Measurements from ENCODE around the gene CORT. TPM values are rescaled to one million over a fixed set of nuclear protein-coding genes. Genes with fewer than 3 reads are reported as not detected.
"Not testable (repeated sequence)": the region's sequence is repeated elsewhere in the genome, so short reads cannot be mapped to it uniquely, and the experiment has no call there.

Gene CORT
- total and polyA plus RNA-seq, 5 experiments from 2014 or later: 0.22 to 0.44 TPM; not detected in 3

DNA sequence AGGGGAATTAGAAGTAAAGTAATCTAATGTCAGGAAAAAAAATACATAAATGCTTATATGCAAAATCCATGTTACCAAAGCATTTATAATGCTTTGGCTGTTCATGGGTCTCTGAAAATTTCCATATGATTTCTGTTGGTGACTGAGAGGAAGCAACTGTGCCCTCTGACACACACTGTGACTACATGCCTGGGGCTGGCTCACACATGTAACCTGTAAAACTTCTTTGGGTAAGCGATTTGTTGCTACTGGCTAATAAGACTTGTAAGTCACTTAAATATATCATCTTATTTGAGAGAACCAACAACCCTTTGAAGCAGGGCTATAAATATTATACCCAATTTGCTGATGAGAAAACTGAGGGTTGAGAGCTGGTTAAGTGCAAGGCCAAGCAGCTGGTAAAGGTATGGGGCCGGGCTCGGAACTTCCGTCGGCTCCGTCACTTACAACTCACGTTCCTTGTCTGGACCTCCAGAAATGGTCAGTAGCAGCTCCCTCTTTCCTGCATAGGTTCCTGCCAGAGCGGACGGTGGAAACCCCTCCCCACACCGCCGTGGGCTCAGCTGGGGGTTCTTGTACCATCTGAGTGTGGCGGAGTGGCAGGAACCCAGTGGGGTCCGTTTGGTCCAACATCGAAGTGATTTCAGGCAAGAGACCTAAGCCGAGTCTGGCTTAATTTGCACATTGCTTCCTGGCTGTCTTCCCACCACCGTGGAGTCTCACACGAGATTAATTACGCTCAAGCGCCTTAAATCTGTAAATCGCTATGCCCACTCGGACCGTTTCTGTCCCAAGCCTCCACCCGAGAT lies 21.8 kb downstream of the CORT start:
- DNase-seq (peak in 1 of 10 donors; percentile 0), ATAC-seq (peak; percentile 11 to 12)
- peak overlapping the region; percentile 85 to 97 (median 93) for H3K27ac Mint-ChIP-seq
- H3K4me3 Mint-ChIP-seq: peak overlapping the region; percentile 84 to 99 (median 95)
- H3K9me3 Mint-ChIP-seq: no peaks in the 10 kb centered on the region
- no peaks in the 10 kb centered on the region for H3K27me3 Mint-ChIP-seq
- peaks cover 0 to 30% (median 0%) of the 10 kb centered on the region in 3 donors for H3K36me3 Mint-ChIP-seq
- H3K4me1 Mint-ChIP-seq: peaks cover 23 to 48% (median 43%) of the 10 kb centered on the region in 4 donors
- POLR2A ChIA-PET: interaction anchor here (0.6 to 1.8 kb wide), 2 partner anchors 42 to 1251 kb away, joined by 4 to 6 read pairs; partner anchors contain the start of gene CENPS

DNA sequence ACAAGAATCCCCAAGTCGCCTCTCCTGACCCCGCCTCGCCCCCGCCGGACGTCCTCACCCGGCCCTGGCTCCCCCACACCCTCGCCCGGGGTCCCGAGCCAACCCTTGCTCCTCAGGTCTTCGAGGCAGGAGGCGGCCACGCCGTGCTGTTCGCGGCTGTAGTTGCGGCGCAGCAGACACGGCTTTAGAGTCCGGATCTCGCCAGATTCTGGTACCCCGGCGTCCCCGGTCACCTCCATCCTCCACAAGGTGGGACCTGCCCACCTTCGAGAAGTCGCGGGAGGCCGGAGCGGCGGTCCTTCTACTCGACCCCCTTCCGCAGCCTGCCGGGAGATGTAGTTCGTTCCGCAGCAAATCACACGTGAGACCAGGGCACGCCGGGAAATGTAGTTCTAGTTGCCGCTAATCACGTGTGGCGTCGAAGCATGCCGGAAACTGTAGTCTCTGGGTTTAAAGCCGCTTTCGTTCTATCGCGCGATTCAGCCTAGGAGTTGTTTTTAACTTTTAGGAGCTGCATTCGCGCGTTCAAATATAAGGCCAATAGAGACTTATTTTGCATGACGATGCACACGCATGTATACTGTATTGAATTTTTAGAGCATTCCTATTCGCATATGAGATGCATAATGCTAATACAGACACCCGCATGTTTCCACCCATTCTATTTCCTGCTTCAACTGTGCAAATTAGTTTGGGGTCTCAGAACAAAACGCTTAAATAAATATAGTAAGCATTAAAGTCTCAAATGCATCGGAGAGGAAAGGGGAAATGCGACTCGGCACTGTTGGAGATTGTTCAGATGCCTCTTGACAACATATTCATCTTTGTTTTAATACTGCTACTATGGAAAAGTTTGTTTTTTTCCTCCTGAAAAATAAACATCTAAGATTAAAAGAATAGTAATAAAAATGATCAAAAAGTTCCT lies 22.7 kb downstream of the CORT start, which contains the start of gene DFFA:
Gene DFFA, minus strand, starts transcription at position 310 of the 925 bp plus-strand sequence. Its CDS starts 71 bp downstream, at position 239.
- peak within 1 kb of the TSS; percentile 84 to 99 (median 95) for H3K4me3 Mint-ChIP-seq
- no peaks in the 10 kb centered on the region for H3K9me3 Mint-ChIP-seq
- peak within 1 kb of the TSS; percentile 85 to 97 (median 93) for H3K27ac Mint-ChIP-seq
- ATAC-seq (peak; percentile 84), DNase-seq (peak; percentile 76 to 96 (median 90))
- POLR2A ChIA-PET: interaction anchor here (0.6 to 1.8 kb wide), 4 partner anchors 43 to 1252 kb away, joined by 3 to 6 read pairs (median 4); partner anchors contain the start of genes CENPS and PGD
- H3K27me3 Mint-ChIP-seq: no peaks in the 10 kb centered on the region
- H3K36me3 Mint-ChIP-seq: peaks cover 0 to 22% (median 0%) of the 10 kb centered on the region in 3 donors
- peaks cover 23 to 54% (median 48%) of the 10 kb centered on the region in 4 donors for H3K4me1 Mint-ChIP-seq

DNA sequence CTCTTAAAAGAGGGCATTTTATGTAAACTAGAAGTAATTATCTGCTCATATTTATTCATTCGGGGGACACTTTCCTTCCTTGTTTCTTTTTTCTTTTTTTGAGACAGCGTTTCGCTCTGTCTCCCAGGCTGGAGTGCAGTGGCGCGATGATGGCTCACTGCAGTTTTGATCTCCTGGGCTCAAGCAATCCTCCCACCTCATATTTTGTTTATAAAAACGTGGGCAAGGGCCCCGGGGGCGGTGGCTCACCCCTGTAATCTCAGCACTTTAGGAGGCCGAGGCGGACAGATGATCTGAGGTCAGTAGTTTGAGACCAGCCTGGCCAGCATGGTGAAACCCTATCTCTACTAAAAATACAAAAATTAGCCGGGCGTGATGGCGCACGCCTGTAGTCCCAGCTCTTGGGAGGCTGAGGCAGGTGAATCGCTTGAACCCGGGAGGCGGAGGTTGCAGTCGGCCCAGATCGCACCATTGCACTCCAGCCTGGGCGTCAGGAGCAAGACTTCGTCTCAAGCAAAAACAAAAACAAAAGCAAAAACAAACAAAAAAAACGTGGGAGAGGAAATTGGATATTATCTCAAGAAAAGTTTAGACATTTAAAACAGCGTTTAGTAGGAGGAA lies 23.4 kb downstream of the CORT start:
- H3K9me3 Mint-ChIP-seq: no peaks in the 10 kb centered on the region
- H3K4me1 Mint-ChIP-seq: peaks cover 23 to 56% (median 49%) of the 10 kb centered on the region in 4 donors
- peak overlapping the region; percentile 84 to 99 (median 95) for H3K4me3 Mint-ChIP-seq
- ATAC-seq: no peak
- peaks cover 0 to 15% (median 0%) of the 10 kb centered on the region in 3 donors for H3K36me3 Mint-ChIP-seq
- H3K27ac Mint-ChIP-seq: peak overlapping the region in 6 of 10 donors; percentile 29 to 97 (median 88)
- H3K27me3 Mint-ChIP-seq: no peaks in the 10 kb centered on the region
- no peak for DNase-seq
- POLR2A ChIA-PET: interaction anchor here (0.6 to 1.8 kb wide), 4 partner anchors 43 to 1044 kb away, joined by 3 to 6 read pairs (median 3); partner anchors contain the start of genes CENPS and PGD

DNA sequence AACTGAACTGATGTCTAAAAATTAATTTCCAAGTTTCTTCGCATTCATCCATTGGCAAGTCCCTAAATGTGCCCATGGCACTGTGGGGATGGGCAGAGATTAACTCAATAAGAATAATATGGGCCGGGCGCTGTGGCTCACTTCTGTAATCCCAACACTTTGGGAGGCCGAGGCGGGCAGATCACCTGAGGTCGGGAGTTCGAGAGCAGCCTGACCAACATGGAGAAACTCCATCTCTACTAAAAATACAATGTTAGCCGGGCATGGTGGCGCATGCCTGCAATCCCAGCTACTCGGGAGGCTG lies 24.4 kb downstream of the CORT start:
- not testable (repeated sequence) for H3K27me3 Mint-ChIP-seq, DNase-seq, H3K36me3 Mint-ChIP-seq, H3K9me3 Mint-ChIP-seq, ATAC-seq
- H3K27ac Mint-ChIP-seq: peak overlapping the region in 9 of 10 donors; percentile 83 to 97 (median 92)
- POLR2A ChIA-PET: interaction anchor here (0.7 to 1.2 kb wide), 3 partner anchors 75 to 1659 kb away, joined by 3 read pairs; partner anchors contain the start of gene PGD
- peaks cover 23 to 60% (median 52%) of the 10 kb centered on the region in 4 donors for H3K4me1 Mint-ChIP-seq
- H3K4me3 Mint-ChIP-seq: peak overlapping the region; percentile 80 to 97 (median 94)

DNA sequence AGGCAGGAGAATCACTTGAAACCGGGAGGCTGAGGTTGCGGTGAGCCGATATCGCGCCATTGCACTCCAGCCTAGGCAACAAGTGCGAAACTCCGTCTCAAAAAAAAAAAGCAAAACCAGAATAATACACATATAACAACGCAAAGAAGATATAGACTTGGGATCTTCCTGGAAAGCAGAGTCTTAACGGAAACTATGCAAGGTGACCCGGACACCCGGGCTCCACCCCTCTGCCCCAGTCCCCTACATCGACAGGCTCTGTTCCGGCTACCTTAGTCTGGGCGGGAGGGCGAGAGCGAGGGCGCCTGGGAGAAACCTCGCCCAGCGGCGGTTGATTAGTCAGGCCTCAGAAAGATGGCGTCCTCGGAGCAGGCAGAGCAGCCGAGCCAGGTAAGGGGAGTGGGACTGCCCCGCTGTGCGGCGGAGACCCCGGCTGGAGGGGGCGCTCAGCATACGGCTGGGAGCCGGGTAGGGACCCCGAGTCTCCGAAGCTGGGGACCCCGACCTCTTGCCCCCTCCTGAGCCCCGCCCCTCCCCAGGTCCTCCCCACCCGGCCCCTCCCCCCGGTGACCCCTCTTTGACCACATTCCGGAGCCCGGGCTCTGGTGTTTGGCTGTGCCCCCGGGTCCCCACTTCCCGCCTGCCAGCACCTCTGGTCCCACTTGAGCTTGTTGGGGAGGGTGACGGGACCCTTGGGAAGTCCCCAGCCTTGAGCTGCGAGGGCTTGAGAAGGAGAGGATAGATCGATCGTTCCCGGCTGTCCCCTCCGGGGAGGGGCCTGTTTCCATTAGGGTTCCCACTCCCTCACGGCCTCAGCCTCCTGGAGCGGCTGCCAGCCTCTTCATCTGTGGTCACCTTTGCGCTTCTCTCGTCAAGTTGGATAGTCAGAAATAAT lies 25.0 kb downstream of the CORT start, which contains the start of gene PEX14:
Gene PEX14, plus strand, starts transcription at position 338 of the 895 bp plus-strand sequence. Its CDS starts 17 bp downstream, at position 355.
- Mint-ChIP-seq H3K4me3 (peak within 1 kb of the TSS; percentile 84 to 97 (median 94)), H3K36me3 (peaks cover 0 to 8% (median 0%) of the 10 kb centered on the region in 3 donors), H3K27ac (peak within 1 kb of the TSS; percentile 83 to 97 (median 94)), H3K27me3 (no peaks in the 10 kb centered on the region), H3K9me3 (no peaks in the 10 kb centered on the region), H3K4me1 (peaks cover 23 to 64% (median 54%) of the 10 kb centered on the region in 4 donors)
- peak; percentile 69 to 89 (median 80) for DNase-seq
- peak; percentile 74 to 81 for ATAC-seq
- POLR2A ChIA-PET: interaction anchor here (0.7 to 1.2 kb wide), 4 partner anchors 20 to 1659 kb away, joined by 3 to 5 read pairs (median 3); partner anchors contain the start of gene PGD

DNA sequence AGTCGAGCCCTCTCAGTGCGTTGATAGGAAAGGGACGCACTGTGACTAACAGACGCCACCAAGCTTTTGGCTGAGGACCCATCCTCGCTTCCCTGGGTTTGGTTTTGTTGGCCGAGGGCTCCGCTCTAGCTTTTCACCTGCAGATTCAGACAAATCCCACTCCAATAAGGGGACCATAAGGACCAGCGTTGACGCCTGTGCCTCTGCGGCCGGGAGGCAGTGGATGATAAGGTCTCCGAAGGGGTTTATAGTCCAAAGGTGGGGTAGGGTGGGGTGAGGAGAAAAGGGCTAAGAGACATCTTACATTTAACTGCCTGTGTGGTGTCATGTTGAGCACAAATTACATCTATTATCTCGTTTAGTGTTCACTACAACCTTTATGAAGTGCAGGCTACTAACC lies 25.7 kb downstream of the CORT start:
- POLR2A ChIA-PET: interaction anchor here (1.2 kb wide), 1 partner anchor 19 kb away, joined by 5 read pairs; no protein-coding TSS in a partner anchor
- Mint-ChIP-seq H3K9me3 (no peaks in the 10 kb centered on the region), H3K27me3 (no peaks in the 10 kb centered on the region), H3K4me1 (peaks cover 23 to 64% (median 54%) of the 10 kb centered on the region in 4 donors), H3K36me3 (peaks cover 0 to 8% (median 0%) of the 10 kb centered on the region in 3 donors), H3K27ac (peak overlapping the region; percentile 83 to 97 (median 92)), H3K4me3 (peak overlapping the region; percentile 84 to 97 (median 94))
- ATAC-seq: no peak
- DNase-seq: no peak

DNA sequence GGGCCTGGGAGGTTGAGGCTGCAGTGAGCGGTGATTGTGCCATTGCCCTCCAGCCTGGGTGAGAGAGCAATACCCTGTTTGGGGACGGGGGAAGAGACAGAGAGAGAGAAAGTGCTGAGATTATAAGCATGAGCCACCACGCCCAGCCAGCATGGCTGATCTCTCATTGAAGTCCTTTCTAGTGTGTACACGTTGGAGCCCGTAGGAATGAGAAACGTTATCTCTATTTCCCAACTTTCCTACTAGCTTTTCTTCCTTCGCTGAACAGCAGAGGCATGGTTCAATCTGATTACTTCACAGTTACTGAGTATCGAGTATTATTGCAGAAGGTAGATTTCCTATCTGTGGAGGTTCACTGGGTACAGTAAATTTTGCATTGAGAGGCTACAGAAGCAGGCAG lies 29.5 kb downstream of the CORT start:
- H3K4me3 Mint-ChIP-seq: no peak overlapping the region
- ATAC-seq (no peak), DNase-seq (no peak)
- no peak overlapping the region for H3K27ac Mint-ChIP-seq
- POLR2A ChIA-PET: no interaction called here
- no peaks in the 10 kb centered on the region for H3K9me3 Mint-ChIP-seq
- H3K27me3 Mint-ChIP-seq: no peaks in the 10 kb centered on the region
- H3K36me3 Mint-ChIP-seq: peaks cover 0 to 17% (median 0%) of the 10 kb centered on the region in 3 donors
- H3K4me1 Mint-ChIP-seq: peaks cover 13 to 50% (median 31%) of the 10 kb centered on the region in 4 donors

DNA sequence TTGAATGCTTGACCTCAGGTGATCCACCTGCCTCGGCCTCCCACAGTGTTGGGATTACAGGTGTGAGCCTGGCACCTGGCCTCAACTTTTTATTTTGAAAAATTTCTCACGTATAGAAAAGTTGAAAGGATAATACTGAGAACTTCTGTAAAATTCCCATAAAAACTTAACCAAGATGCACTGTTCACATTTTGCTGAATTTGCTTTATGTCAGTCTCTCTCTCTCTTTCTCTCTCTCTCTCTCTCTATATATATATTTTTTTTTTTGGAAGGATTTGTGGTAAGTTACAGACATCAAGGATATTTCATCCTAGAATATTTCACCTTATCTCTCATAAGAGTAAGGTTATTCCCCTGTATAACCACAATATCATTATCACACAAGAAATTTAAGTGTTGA lies 30.8 kb downstream of the CORT start:
- DNase-seq (no peak), ATAC-seq (no peak)
- Mint-ChIP-seq H3K4me3 (no peak overlapping the region), H3K9me3 (no peaks in the 10 kb centered on the region), H3K36me3 (peaks cover 0 to 25% (median 0%) of the 10 kb centered on the region in 3 donors), H3K27me3 (no peaks in the 10 kb centered on the region), H3K4me1 (peaks cover 10 to 46% (median 27%) of the 10 kb centered on the region in 4 donors), H3K27ac (peak overlapping the region in 1 of 10 donors; percentile 83)
- POLR2A ChIA-PET: no interaction called here

DNA sequence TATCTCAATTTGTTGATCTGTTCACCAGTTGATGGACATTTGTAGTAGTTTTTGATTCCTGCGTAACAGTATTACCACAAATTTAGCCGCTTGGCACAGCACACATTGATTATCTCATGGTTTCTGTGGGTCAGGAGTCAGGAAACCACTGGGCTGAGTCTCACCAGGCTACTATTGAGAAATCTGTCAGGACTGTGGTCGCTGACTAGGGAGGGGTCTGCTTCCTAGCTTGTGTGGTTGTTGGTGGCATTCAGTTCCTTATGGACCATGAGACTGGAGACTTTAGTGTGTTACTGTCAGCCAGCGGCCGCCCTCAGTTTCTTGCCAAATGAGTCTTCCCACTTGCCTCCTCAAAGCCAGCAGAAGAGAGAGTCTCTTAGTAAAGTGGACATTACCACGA lies 34.7 kb downstream of the CORT start:
- no peak overlapping the region for H3K27ac Mint-ChIP-seq

DNA sequence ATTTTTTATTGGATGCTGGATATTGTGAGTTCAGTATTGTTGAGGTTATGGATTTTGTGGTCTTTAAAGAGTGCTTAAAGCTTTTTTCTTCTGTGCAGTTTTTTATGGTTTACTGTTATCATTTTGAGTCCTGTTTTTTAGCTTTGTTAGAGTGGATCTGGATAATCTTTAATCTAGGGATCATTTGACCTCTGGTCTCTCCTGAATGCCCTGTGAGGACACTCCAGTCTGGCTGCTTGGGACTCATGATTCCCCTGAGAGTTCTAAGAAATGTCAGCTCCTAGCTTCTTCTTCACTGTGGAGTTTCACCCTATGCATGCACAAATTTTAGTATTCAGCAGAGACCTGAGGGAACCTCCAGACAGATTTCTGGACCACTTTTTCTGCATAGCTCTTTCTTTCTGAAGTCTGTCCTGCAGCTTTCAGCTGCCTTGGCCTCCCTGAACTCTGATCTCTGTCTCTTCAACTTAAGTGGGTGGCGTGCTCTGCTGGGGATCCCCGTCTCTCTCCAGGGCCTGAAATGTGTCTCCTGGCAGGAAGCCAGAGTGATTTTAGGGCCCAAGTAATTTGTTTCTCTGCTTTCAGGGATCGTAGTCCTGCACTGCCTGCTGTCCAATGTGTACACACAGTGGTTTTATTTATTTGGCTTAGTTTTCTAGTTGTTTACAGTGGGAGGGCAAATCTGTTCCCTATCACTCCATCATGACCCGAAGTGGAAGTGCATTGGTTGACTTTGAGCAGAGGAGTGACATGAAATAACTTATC lies 39.6 kb downstream of the CORT start:
- no peaks in the 10 kb centered on the region for H3K27me3 Mint-ChIP-seq
- peaks cover 8 to 20% (median 15%) of the 10 kb centered on the region in 4 donors for H3K4me1 Mint-ChIP-seq
- POLR2A ChIA-PET: interaction anchor here (0.6 kb wide), 1 partner anchor 15 kb away, joined by 3 read pairs; no protein-coding TSS in a partner anchor
- ATAC-seq: no peak
- peaks cover 0 to 2% (median 0%) of the 10 kb centered on the region in 9 donors for H3K9me3 Mint-ChIP-seq
- H3K4me3 Mint-ChIP-seq: no peak overlapping the region
- H3K27ac Mint-ChIP-seq: peak overlapping the region in 1 of 10 donors; percentile 20
- H3K36me3 Mint-ChIP-seq: peaks cover 0 to 28% (median 0%) of the 10 kb centered on the region in 3 donors
- no peak for DNase-seq

More for the DNA sequence above, 34.7 kb downstream of the CORT start:
- no peak overlapping the region for H3K4me3 Mint-ChIP-seq
- ATAC-seq (no peak), DNase-seq (no peak)
- peaks cover 4 to 21% (median 10%) of the 10 kb centered on the region in 4 donors for H3K4me1 Mint-ChIP-seq
- H3K9me3 Mint-ChIP-seq: peaks cover 0 to 2% (median 0%) of the 10 kb centered on the region in 9 donors
- POLR2A ChIA-PET: no interaction called here
- H3K27me3 Mint-ChIP-seq: no peaks in the 10 kb centered on the region
- H3K36me3 Mint-ChIP-seq: peaks cover 0 to 35% (median 0%) of the 10 kb centered on the region in 3 donors
